SK-N-MC (cell line): Measurements from ENCODE around the gene FAM200C.

Experiments used
- EZH2 ChIP-seq: fragments of 200-600 bp; sonication (generic); IDR thresholded peaks from one replicate; pipeline ENCODE4 v1.6.1; 2017; ENCODE audit warnings: antibody characterized with exemption
- FOXP2 ChIP-seq: optimal IDR thresholded peaks from 2 replicates; pipeline ENCODE3; 2011; ENCODE audit warnings: mild to moderate bottlenecking, moderate library complexity; ENCODE audit not compliant: insufficient read depth; ENCODE audit errors: extremely low read length, control extremely low read depth
- POLR2AphosphoS5 ChIP-seq: IDR thresholded peaks from 2 replicates; pipeline ENCODE4 v1.6.1; 2012; ENCODE audit warnings: mild to moderate bottlenecking, low read depth, low read length, borderline replicate concordance

- TF ChIP-seq POLR2AphosphoS5 = no peak
- no peak for TF ChIP-seq EZH2
- TF ChIP-seq FOXP2 = no peak
Measured at GRCh38 chr5:160419458-160420330, 19.8 kb upstream of the FAM200C start.
